HFF-Myc (cell line): ENCODE data around the gene ARRDC1.

ENCODE experiments used
- DNase-seq: peaks from one replicate; pipeline ENCODE4 v3.0.0-alpha.2; 2011; ENCODE audit warnings: low read depth; ENCODE audit errors: extremely low read depth
- H3K4me3 ChIP-seq: replicated peaks from 2 replicates; pipeline ENCODE4 v1.5.1; 2011; ENCODE audit warnings: low read depth, mild to moderate bottlenecking, control low read depth, low read length
- CTCF ChIP-seq: IDR thresholded peaks from 2 replicates; pipeline ENCODE4 v1.5.1; 2012; ENCODE audit warnings: mild to moderate bottlenecking, low read depth, low read length, control low read depth; ENCODE audit errors: missing control alignments

Gene ARRDC1

GRCh38 chr9:137612741-137613142 is 7.3 kb downstream of the ARRDC1 start:
- no peak for TF ChIP-seq CTCF
- H3K4me3 ChIP-seq: no peak overlapping the region
- no peak for DNase-seq

- no peak overlapping the region for H3K4me3 ChIP-seq
- no peak for DNase-seq
- no peak for TF ChIP-seq CTCF
These were observed 7.8 kb downstream of the ARRDC1 start for GRCh38 chr9:137613259-137613658.

- H3K4me3 ChIP-seq: no peak overlapping the region
- TF ChIP-seq CTCF: no peak
- no peak for DNase-seq
These were observed 8.4 kb downstream of the ARRDC1 start for GRCh38 chr9:137613738-137614523.

- no peak overlapping the region for H3K4me3 ChIP-seq
- TF ChIP-seq CTCF: no peak
- DNase-seq: no peak
These were observed 9.3 kb downstream of the ARRDC1 start for GRCh38 chr9:137614631-137615386.

- no peak overlapping the region for H3K4me3 ChIP-seq
- DNase-seq: no peak
- TF ChIP-seq CTCF: no peak
These were observed 9.9 kb downstream of the ARRDC1 start for GRCh38 chr9:137615387-137615871.

GRCh38 chr9:137618105-137619067 is 12.9 kb downstream of the ARRDC1 start, which contains the start of gene EHMT1:
Gene EHMT1, plus strand, starts transcription at chr9:137619005. Its CDS starts 24 bp downstream, at chr9:137619029.
- peak within 1 kb of the TSS; percentile 99 for H3K4me3 ChIP-seq
- no peak for TF ChIP-seq CTCF

More at GRCh38 chr9:137618105-137619067, 12.9 kb downstream of the ARRDC1 start, which contains the start of gene EHMT1:
- no peak for DNase-seq
